ENCODE data around the gene ADAMTS2.

ADAMTS2 gene

DNA sequence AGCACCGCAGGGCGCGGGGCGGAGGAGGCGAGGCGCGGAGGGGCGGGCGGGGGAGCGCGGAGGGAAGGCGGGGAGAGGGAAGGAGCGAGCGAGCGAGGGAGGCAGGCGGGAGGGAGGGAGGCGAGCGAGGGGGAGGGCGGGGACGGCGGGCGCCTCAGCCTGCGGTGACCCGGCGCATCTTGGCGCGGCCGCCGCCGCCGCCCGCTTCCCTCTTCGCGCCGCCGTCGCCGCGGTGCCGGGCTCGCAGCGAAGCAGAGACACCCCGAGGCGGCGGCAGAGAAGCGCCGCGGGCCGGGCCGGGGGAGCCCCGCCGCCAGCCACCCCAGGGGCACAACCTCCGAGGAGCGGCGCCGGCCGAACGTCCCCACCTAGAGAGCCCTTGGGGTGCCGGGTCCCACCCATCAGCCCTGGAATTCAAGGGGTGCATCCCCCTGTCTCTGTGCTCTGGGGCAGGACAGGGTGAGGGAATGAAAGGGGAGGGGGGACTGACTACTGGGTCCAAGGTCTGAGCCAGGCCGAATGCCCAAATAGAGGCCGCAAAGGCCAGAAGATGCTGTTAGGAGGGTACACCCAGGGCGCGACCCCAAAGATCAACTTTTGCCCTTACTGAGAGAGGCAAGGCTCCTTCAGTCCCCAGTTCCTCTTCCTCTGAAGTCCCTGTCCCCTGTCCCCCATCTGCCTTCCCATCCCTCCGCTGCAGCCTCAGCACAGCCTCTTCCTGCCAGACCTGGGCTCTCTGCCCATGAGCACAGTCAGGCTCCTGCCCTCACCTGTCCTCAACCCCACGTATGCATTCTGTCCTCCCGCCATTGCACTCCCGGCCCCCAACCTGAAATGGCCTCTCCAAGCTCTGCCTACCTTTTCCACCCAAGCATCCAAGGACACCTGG is at the start of gene ADAMTS2:
Gene ADAMTS2, minus strand, starts transcription at position 29 of the 889 bp plus-strand sequence. CDS start 133 bp downstream, outside the sequence.
- DNase-seq (ENCODE audit: low read depth in 3 of 3, low spot score in 1 of 3), result no peak

DNA sequence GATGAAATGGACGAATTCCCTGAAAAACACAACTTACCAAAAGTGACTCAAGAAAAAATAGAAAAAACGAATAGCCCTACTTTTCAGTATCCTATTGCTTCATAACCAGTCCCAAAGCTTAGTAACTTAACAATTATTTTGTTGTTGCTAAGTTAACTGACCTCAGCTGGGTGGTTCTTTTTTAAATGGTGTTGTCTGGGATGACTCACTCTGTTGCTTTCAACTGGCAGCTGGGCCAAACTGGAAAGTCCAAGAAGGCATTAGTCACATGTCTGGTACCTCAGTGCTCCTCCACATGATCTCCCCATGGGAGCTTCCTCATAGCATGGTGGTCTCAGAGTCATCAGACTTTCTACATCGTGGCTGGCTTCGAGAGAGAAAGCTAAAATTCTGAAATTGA is 47.8 kb upstream of the ADAMTS2 start:
- DNase-seq (ENCODE audit: low read depth in 3 of 3, low spot score in 1 of 3), result no peak

GRCh38 chr5:179387151-179388110 is 42.2 kb upstream of the ADAMTS2 start:
- DNase-seq (ENCODE audit: low read depth in 3 of 3, low spot score in 1 of 3), result no peak

DNA sequence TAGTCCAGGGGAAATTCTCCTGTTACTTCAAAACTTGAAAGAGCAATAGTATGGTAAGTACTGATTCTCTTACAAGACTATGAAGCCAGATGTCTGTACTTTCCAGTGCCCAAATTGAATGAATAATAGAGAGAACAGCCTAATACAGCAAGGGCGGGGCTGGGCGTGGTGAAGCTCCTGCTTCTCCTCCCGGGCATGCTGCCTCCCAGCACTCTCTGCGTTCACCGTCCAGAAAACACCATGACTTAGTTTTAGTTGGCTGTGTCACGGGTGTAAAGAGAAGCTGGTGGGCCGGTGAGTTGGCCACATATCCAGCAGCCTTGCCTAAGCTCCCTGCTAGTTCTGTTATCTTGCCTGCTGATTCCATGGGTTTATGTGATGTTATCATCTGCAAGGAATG is 40.7 kb upstream of the ADAMTS2 start:
- DNase-seq (ENCODE audit: low read depth in 3 of 3, low spot score in 1 of 3), result no peak

GRCh38 chr5:179382486-179382885 is 37.2 kb upstream of the ADAMTS2 start:
- DNase-seq (ENCODE audit: low read depth in 3 of 3, low spot score in 1 of 3), result no peak

GRCh38 chr5:179381691-179382090 is 36.4 kb upstream of the ADAMTS2 start:
- DNase-seq (ENCODE audit: low read depth in 3 of 3, low spot score in 1 of 3), result no peak

DNA sequence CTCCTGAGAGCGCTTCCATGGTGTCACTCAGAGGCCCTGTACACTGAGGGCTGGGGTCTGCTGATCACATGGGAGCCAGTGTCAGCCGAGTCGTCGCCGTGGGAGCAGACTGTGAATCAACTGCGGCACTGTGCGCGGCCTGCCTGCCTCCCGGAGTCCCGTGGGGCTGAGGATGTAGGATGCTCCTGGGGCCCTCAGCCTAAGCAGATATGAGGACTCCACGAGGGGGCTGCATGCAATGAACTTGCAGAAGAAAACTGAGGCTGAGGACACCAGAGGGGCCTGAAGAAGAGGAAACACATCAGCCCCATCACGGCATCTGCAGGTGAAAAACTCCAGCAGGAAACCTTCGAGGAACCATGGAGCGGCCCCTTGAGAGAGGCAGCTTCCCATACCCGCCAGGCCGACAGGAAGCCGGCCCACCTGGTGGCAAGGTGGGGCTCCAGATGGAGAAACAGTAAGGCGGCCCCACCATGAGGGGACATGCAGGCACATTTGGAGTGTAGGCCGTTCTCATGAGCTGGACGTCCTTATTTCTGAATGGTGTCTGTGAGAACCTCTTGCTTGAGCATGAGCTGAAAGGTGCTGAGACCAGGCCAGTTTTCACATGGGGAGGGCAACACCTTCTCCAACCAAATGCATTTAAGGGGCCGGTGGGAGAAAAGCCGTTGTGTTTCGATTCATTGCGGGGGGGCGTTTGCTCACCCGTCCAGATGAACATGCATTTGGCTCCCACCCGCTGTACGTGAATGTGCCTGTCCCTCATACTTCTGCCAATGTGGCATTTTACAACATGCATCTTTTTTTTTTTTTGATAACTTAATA is 35.2 kb upstream of the ADAMTS2 start:
- DNase-seq (ENCODE audit: low read depth in 3 of 3, low spot score in 1 of 3), result no peak

DNA sequence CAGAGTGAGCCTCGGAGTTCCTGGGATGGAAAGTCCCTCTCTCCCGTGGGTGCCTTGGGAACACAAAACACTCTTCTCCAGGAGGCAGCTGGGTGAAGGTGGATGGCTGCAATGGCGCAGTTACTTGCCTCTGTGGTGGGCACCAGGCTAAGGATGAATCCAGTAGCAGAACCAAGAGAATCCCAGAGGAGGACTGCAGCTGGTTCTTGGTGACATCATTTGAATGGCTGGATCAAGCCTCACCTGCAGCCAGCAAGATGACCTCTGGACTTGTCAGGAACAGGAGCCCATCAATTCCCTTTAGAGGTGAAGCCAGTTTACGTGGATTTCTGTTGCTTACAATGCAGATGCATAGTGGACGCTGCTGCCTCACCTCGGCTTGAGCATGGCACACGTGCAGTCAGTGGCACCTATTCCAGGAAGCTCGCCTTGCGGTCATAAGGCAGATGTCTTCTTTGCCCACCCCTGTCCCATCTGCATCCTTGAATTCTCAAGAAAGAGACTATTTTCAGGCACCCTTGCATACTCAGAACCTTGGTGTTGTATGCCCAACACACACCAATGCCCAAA is 34.1 kb upstream of the ADAMTS2 start:
- DNase-seq (ENCODE audit: low read depth in 3 of 3, low spot score in 1 of 3), result no peak

DNA sequence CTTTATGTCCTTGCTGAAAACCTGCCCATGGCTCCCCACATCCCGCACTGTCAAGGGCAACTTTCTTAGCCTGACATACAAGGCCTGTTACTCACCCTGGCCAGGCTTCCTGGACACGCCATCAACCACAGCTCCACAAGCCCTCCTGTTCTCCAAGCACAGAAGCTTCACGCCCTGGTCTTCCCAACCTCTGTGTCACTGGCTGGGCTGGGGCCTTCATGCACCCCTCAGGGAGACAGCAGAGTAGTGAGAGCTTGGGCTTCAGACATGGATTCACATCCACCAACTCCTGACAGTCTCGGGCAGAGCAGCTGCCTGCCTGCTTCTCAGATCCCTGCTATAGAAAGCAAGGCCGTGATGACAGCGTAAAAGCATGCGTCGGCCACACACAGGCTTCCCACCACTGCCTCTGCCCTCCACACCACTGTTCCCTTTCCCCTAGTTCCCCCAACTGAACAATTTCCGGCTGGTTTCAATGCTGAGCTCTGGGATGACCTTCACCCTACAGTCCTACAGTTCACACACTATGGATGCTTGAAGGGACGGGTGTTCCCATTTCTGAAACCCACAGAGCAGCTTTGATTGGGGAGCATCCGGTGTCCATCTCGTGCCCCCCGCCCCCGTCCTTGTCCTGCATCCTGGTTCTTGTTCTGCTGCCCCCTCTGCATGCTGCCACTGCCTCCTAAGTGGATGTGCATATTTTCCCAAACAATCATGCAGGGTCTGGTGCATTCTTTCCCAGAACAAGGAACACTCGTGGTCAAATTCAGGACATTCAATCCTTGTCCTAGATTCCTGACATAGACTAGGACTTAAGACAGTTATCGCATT is 33.4 kb upstream of the ADAMTS2 start:
- DNase-seq (ENCODE audit: low read depth in 3 of 3, low spot score in 1 of 3), result no peak

DNA sequence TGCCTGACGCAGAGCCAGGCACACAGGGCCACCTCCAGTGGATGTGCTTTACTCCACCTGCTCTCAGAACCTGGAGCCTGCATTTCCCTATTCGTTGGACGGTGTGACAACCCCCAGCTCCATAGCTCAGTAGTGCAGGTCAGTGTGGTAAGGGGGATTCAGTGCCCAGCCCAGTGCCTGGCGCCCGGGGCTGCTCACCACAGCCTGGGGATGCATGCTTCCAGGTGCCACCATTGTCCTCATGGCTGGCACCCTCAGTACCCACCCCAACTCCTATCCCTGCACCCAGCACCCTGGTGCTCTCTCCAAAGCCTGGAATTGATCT is 32.8 kb upstream of the ADAMTS2 start:
- DNase-seq (ENCODE audit: low read depth in 3 of 3, low spot score in 1 of 3), result no peak

DNA sequence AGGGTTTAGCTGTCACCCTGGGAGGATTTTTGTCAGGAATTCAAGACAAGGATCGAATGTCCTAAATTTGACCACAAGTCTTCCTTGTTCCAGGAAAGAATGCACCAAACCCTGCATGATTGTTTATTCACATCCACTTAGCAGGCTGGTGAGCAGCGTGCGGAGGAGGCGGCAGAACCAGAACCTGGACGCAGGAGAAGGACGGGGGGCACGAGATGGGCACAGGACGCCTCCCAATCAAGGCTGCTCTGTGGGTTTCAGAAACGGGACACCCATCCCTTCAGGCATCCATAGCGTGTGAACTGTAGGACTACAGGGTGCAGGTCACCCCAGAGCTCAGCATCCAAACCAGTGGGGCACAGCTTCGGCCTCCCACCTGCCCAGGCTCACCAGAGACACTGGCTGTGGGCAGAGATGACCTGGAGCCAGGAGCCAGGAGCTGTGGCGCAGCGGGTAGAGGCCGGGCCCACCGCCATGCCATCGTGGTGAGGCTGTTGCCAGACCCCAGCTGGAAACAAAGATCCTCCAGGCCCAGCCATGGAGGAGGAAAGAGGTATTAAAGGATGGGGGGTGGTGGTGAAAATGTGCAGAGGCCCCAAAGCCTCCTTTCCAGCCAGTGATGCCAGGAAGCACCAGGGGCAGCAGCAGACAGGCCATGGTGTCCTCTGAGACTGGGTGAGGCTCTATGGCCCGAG is 32.3 kb upstream of the ADAMTS2 start:
- DNase-seq (ENCODE audit: low read depth in 3 of 3, low spot score in 1 of 3), result no peak

DNA sequence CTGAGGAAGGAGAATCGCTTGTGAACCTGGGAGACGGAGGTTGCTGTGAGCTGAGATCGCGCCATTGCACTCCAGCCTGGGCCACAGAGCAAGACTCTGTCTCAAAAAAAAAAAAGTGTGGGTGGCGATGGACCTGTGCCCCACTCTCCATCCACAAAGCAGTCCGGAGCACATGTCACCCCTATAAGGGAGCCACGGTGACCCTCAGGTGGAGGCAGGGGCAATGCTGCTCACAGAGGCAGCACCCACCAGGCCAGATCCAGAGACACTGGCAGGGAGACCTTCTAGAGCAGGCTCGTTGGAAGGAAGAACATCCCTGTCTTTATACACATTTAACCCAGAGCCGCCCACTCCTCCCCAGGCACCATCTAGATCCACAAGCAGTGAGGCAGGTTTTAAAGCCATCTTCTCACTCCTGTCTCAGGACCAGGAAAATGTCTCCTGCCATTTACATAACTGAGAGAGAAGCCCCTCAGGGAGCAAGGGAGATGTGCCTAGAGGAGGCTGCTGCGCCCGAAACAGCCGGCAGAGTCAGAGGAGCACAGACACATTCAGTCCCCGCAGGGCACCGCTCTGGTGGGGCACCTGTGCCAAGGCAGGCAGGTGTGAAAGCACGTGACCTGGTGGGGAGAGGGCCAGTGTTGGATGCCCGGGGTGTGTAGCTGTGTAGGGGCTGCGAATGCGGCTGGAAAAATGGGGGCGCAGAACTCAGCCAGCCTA is 31.6 kb upstream of the ADAMTS2 start:
- DNase-seq (ENCODE audit: low read depth in 3 of 3, low spot score in 1 of 3), result no peak

GRCh38 chr5:179375831-179376365 is 30.6 kb upstream of the ADAMTS2 start:
- DNase-seq (ENCODE audit: low read depth in 3 of 3, low spot score in 1 of 3), result no peak

- DNase-seq (ENCODE audit: low read depth in 3 of 3, low spot score in 1 of 3), result no peak
These were observed 30.0 kb upstream of the ADAMTS2 start for GRCh38 chr5:179375236-179375685.

- no peak for DNase-seq (ENCODE audit: low read depth in 3 of 3, low spot score in 1 of 3)
These were observed 29.4 kb upstream of the ADAMTS2 start for GRCh38 chr5:179374506-179375235.

- DNase-seq (ENCODE audit: low read depth in 3 of 3, low spot score in 1 of 3), result no peak
These were observed 28.8 kb upstream of the ADAMTS2 start for GRCh38 chr5:179373961-179374505.

Data from stimulated activated CD4-positive, alpha-beta T cell treated with anti-CD3 and anti-CD28 coated beads, TNF-alpha, amount 100 ng/mL, for 1 hour (primary cell).